HepG2 (cell line): Measurements from ENCODE around the gene PTPRN. TPM values are rescaled to one million over a fixed set of nuclear protein-coding genes. Genes with fewer than 3 reads are reported as not detected.

Experiments used
- AKNA ChIP-seq: sonication (generic); formaldehyde crosslinking; IDR thresholded peaks from 2 replicates; pipeline ENCODE4 v1.4.0; 2020; ENCODE audit warnings: missing genetic modification reagents, borderline replicate concordance
- BATF2 ChIP-seq: sonication (generic); formaldehyde crosslinking; IDR thresholded peaks from 2 replicates; pipeline ENCODE4 v1.8.0; 2022; ENCODE audit warnings: mild to moderate bottlenecking, missing genetic modification reagents, moderate library complexity
- CREM ChIP-seq, 2 experiments: sonication (generic) in 1 of 2; formaldehyde crosslinking in 1 of 2; IDR thresholded peaks; 2 replicates each; pipeline versions ENCODE4 v1.4.0 to v1.6.1; 2016 to 2020; ENCODE audit warnings: antibody characterized with exemption in 1 of 2, mild to moderate bottlenecking in 1 of 2, missing genetic modification reagents in 1 of 2
- ISX ChIP-seq: sonication (generic); formaldehyde crosslinking; conservative IDR thresholded peaks from 2 replicates; pipeline ENCODE4 v1.5.0; 2020; ENCODE audit warnings: missing genetic modification reagents
- PAF1 ChIP-seq: IDR thresholded peaks from 2 replicates; pipeline ENCODE4 v1.6.1; 2016; ENCODE audit warnings: missing genetic modification reagents, missing compliant biosample characterization
- PREB ChIP-seq: sonication (generic); formaldehyde crosslinking; IDR thresholded peaks from 2 replicates; pipeline ENCODE4 v1.4.0; 2020; ENCODE audit warnings: missing genetic modification reagents
- RAD51 ChIP-seq: fragments of 450-650 bp; IDR thresholded peaks from 2 replicates; pipeline ENCODE4 v1.6.1; 2016; ENCODE audit warnings: borderline replicate concordance
- RBAK ChIP-seq: sonication (generic); formaldehyde crosslinking; IDR thresholded peaks from 2 replicates; pipeline ENCODE4 v1.5.1; 2020; ENCODE audit warnings: mild to moderate bottlenecking, missing genetic modification reagents
- SNAPC2 ChIP-seq: sonication (generic); formaldehyde crosslinking; IDR thresholded peaks from 2 replicates; pipeline ENCODE4 v1.8.1; 2022; ENCODE audit warnings: mild to moderate bottlenecking, missing genetic modification reagents
- TAF1 ChIP-seq: sonication (generic); formaldehyde crosslinking; IDR thresholded peaks from 2 replicates; pipeline ENCODE4 v1.4.0; 2020; ENCODE audit warnings: missing genetic modification reagents
- THAP7 ChIP-seq: sonication (generic); formaldehyde crosslinking; IDR thresholded peaks from 2 replicates; pipeline ENCODE4 v1.8.1; 2023; ENCODE audit warnings: mild to moderate bottlenecking, missing genetic modification reagents
- ZFP91 ChIP-seq: sonication (generic); formaldehyde crosslinking; IDR thresholded peaks from 2 replicates; pipeline ENCODE4 v1.9.0; 2022; ENCODE audit warnings: missing genetic modification reagents, mild to moderate bottlenecking, borderline replicate concordance
- ZNF224 ChIP-seq: sonication (generic); formaldehyde crosslinking; IDR thresholded peaks from 2 replicates; pipeline ENCODE4 v1.5.0; 2020; ENCODE audit warnings: mild to moderate bottlenecking, missing genetic modification reagents
- ZNF256 ChIP-seq: sonication (generic); formaldehyde crosslinking; conservative IDR thresholded peaks from 2 replicates; pipeline ENCODE4 v1.4.0; 2020; ENCODE audit warnings: missing genetic modification reagents
- ZNF382 ChIP-seq: sonication (generic); formaldehyde crosslinking; IDR thresholded peaks from 2 replicates; pipeline ENCODE4 v1.5.0; 2020; ENCODE audit warnings: missing genetic modification reagents, mild to moderate bottlenecking, borderline replicate concordance
- ZNF557 ChIP-seq: sonication (generic); formaldehyde crosslinking; IDR thresholded peaks from 2 replicates; pipeline ENCODE4 v1.4.0; 2020; ENCODE audit warnings: missing genetic modification reagents
- ZNF614 ChIP-seq: IDR thresholded peaks from 2 replicates; pipeline ENCODE4 v1.6.1; 2018; ENCODE audit warnings: missing biosample characterization, missing genetic modification reagents, inconsistent platforms, borderline replicate concordance
- ZNF660 ChIP-seq: sonication (generic); formaldehyde crosslinking; IDR thresholded peaks from 2 replicates; pipeline ENCODE4 v1.5.1; 2020; ENCODE audit warnings: mild to moderate bottlenecking, low read depth, missing genetic modification reagents, borderline replicate concordance
- ZNF75D ChIP-seq: sonication (generic); formaldehyde crosslinking; IDR thresholded peaks from 2 replicates; pipeline ENCODE4 v1.8.1; 2023; ENCODE audit warnings: missing genetic modification reagents, mild to moderate bottlenecking, borderline replicate concordance
- ZNF891 ChIP-seq: sonication (generic); formaldehyde crosslinking; IDR thresholded peaks from 2 replicates; pipeline ENCODE4 v1.5.0; 2020; ENCODE audit warnings: mild to moderate bottlenecking, missing genetic modification reagents
- polyA plus RNA-seq, 8 experiments: library from polyadenylated mRNA; depleted of rRNA in 3 of 8; stranded (reverse) in 7 of 8; unstranded in 1 of 8; fragments of >200 nt; fragmentation: Illumina TruSeq in 4 of 8; extraction: Trizol in 4 of 8; gene quantifications; 2 replicates each; pipeline versions ENCODE4 v1.2.1 to v1.2.3, GENCODE V29; 2011 to 2016; ENCODE audit warnings: low read depth in 4 of 8, missing spikeins in 1 of 8, mixed read lengths in 1 of 8; ENCODE audit not compliant: insufficient read depth in 1 of 8
- total RNA-seq, 5 experiments: library from RNA; depleted of rRNA; stranded (reverse); fragments of >200 nt; fragmentation: Illumina TruSeq; extraction: Trizol; gene quantifications; 2 replicates each; pipeline ENCODE4 v1.2.3, GENCODE V29; 2016; ENCODE audit warnings: low read depth in 1 of 5

The PTPRN gene
- total and polyA plus RNA-seq, 2 of the 13 experiments (the other 11 are each of a cell fraction or from before 2014, with no cell fraction given), result 0.26 TPM; not detected in 1

- TF ChIP-seq THAP7 (CRISPR knock-in tag) (no peak), AKNA (CRISPR knock-in tag) (no peak), PAF1 (CRISPR knock-in tag) (no peak), ZNF224 (CRISPR knock-in tag) (no peak), ISX (CRISPR knock-in tag) (no peak), ZNF256 (no peak), TAF1 (CRISPR knock-in tag) (peak; percentile 79), ZNF557 (0 out of 2 replicates have a peak, but pooled peaks have one; percentile 62), SNAPC2 (CRISPR knock-in tag) (0 out of 2 replicates have a peak, but pooled peaks have one; percentile 48), PREB (CRISPR knock-in tag) (no peak), RBAK (CRISPR knock-in tag) (no peak), RAD51 (no peak), ZNF75D (no peak), CREM (IDR thresholded peaks at IDR 0.05) (peak; percentile 73; the same call in 1 of the 2 replicates), CREM (CRISPR knock-in tag; IDR thresholded peaks at IDR 0.05) (0 out of 2 replicates have a peak, but pooled peaks have one; percentile 31), BATF2 (CRISPR knock-in tag) (no peak), ZNF614 (CRISPR knock-in tag) (0 out of 2 replicates have a peak, but pooled peaks have one; percentile 54), ZNF382 (no peak), ZFP91 (CRISPR knock-in tag) (peak; percentile 55), ZNF891 (CRISPR knock-in tag) (peak; percentile 92), ZNF660 (CRISPR knock-in tag) (no peak; the same call in 1 of the 2 replicates)
These were observed 29.9 kb downstream of the PTPRN start, which contains the start of gene DNAJB2 (continued) for GRCh38 chr2:219279151-219279915.
